Esophagus muscularis mucosa (tissue), 4 donors: Measurements from ENCODE around the gene MIS18A. TPM values are rescaled to one million over a fixed set of nuclear protein-coding genes. Genes with fewer than 3 reads are reported as not detected.

Experiments
- DNase-seq: peaks from one replicate; pipeline ENCODE4 v3.0.0-alpha.2; 2017; ENCODE audit errors: extremely low spot score
- H3K27ac ChIP-seq, 4 donors: fragments of 200-600 bp; sonication (generic); replicated peaks in 1 of 4; 1 replicate in 3 of 4; 2 replicates in 1 of 4; pipeline ENCODE4 v1.5.1; 2016 to 2019; ENCODE audit warnings: mild to moderate bottlenecking in 1 of 4
- H3K27me3 ChIP-seq, 4 donors: fragments of 200-600 bp; sonication (generic); one replicate each; pipeline versions ENCODE4 v1.5.1 to v1.6.0; 2016 to 2019
- H3K36me3 ChIP-seq, 4 donors: fragments of 200-600 bp; sonication (generic); one replicate each; pipeline ENCODE4 v1.5.1; 2016 to 2019
- H3K4me1 ChIP-seq, 4 donors: fragments of 200-600 bp; sonication (generic); one replicate each; pipeline ENCODE4 v1.5.1; 2016 to 2019
- H3K4me3 ChIP-seq, 4 donors: fragments of 200-600 bp; sonication (generic); 1 replicate in 2 of 4; 2 replicates in 2 of 4; pipeline ENCODE4 v1.5.1; 2016 to 2019; ENCODE audit warnings: mild to moderate bottlenecking in 4 of 4, moderate library complexity in 1 of 4
- H3K9me3 ChIP-seq, 4 donors: fragments of 200-600 bp; sonication (generic); 1 replicate in 3 of 4; 2 replicates in 1 of 4; pipeline ENCODE4 v1.5.1; 2016 to 2019
- CTCF ChIP-seq, 3 experiments: fragments of 200-600 bp in 2 of 3; fragments of 450-650 bp in 1 of 3; sonication (generic) in 2 of 3; IDR thresholded peaks; one replicate each; pipeline ENCODE4 v1.5.1; 2017 to 2019; ENCODE audit warnings: antibody characterized with exemption in 3 of 3, mild to moderate bottlenecking in 2 of 3, moderate library complexity in 1 of 3
- EP300 ChIP-seq: sonication (generic); formaldehyde crosslinking; IDR thresholded peaks from one replicate; pipeline ENCODE4 v1.6.1; 2017; ENCODE audit warnings: antibody characterized with exemption
- POLR2A ChIP-seq: fragments of 450-650 bp; IDR thresholded peaks from one replicate; pipeline ENCODE4 v1.6.1; 2017; ENCODE audit warnings: antibody characterized with exemption, moderate library complexity, mild to moderate bottlenecking, low read depth
- POLR2AphosphoS5 ChIP-seq, 2 donors: sonication (generic); formaldehyde crosslinking; IDR thresholded peaks; one replicate each; pipeline ENCODE4 v1.6.1; 2017; ENCODE audit warnings: antibody characterized with exemption in 2 of 2
- WGBS: methylation state at CpG from one replicate; pipeline ENCODE4 v1.1.5; 2018; 5-methylcytosine and 5-hydroxymethylcytosine counted together
- intact Hi-C: fragments of 100-400 bp; cut with DNase I; formaldehyde crosslinking; loops from one replicate; pipeline ENCODE4 v1.15.1; 2023
- total RNA-seq, 4 donors: library from RNA; depleted of rRNA; stranded (reverse); fragments of >200 nt; gene quantifications; one replicate each; pipeline versions ENCODE4 v1.1.0 to v1.2.1, GENCODE V29; 2016

Gene MIS18A
- total RNA-seq, 4 donors from 2014 or later = 3.0 to 4.6 (median 3.2) TPM

- 88% methylated on average over 4 of the region's 4 CpGs for WGBS
Observed at GRCh38 chr21:32233722-32234301, 45.0 kb downstream of the MIS18A start.

GRCh38 chr21:32233055-32233546 lies 45.7 kb downstream of the MIS18A start:
- DNase-seq = no peak
- Histone ChIP-seq H3K27me3 (no peaks in the 10 kb centered on the region), H3K4me3 (no peak overlapping the region), H3K9me3 (no peaks in the 10 kb centered on the region), H3K27ac (no peak overlapping the region), H3K36me3 (no peaks in the 10 kb centered on the region), H3K4me1 (no peaks in the 10 kb centered on the region)
- TF ChIP-seq POLR2AphosphoS5 (IDR thresholded peaks at IDR 0.05) (no peak), EP300 (no peak), POLR2A (no peak), CTCF (IDR thresholded peaks at IDR 0.05) (no peak)
- 79% methylated on average over 4 of the region's 4 CpGs for WGBS
- intact Hi-C loops = no loop called here

More at GRCh38 chr21:32233722-32234301, 45.0 kb downstream of the MIS18A start:
- no peaks in the 10 kb centered on the region for H3K4me1 ChIP-seq
- H3K27me3 ChIP-seq = no peaks in the 10 kb centered on the region
- no peaks in the 10 kb centered on the region for H3K36me3 ChIP-seq
- H3K9me3 ChIP-seq = no peaks in the 10 kb centered on the region
- no peak for TF ChIP-seq EP300
- TF ChIP-seq CTCF (IDR thresholded peaks at IDR 0.05) = no peak
- no peak for TF ChIP-seq POLR2A
- TF ChIP-seq POLR2AphosphoS5 (IDR thresholded peaks at IDR 0.05) = no peak
- DNase-seq = no peak
- intact Hi-C loops = no loop called here
- H3K4me3 ChIP-seq = no peak overlapping the region
- H3K27ac ChIP-seq = no peak overlapping the region

- WGBS = 84% methylated on average over 1 of the region's 1 CpG
- no peak overlapping the region for H3K4me3 ChIP-seq
- H3K9me3 ChIP-seq = peaks cover 0 to 12% (median 8%) of the 10 kb centered on the region in 4 donors
- DNase-seq = no peak
- H3K27me3 ChIP-seq = no peaks in the 10 kb centered on the region
- TF ChIP-seq POLR2AphosphoS5 (IDR thresholded peaks at IDR 0.05) (no peak), CTCF (IDR thresholded peaks at IDR 0.05) (no peak), EP300 (no peak), POLR2A (no peak)
- H3K27ac ChIP-seq = no peak overlapping the region
- no peaks in the 10 kb centered on the region for H3K4me1 ChIP-seq
- H3K36me3 ChIP-seq = no peaks in the 10 kb centered on the region
- intact Hi-C loops = no loop called here
Observed at GRCh38 chr21:32226444-32226843, 52.4 kb downstream of the MIS18A start.

Other genes with a start within 250 kb of the MIS18A start
- gene MRAP, start 19.8 kb upstream of the MIS18A start, total RNA-seq = not detected
- 10 to 100 TPM; 14.1 to 31.0 (median 22.4) TPM for gene URB1, start 114.0 kb upstream of the MIS18A start, total RNA-seq
- gene EVA1C, start 133.7 kb upstream of the MIS18A start, total RNA-seq = 10 to 100 TPM; 49.8 to 86.6 (median 64.6) TPM